C1 segment of cervical spinal cord (tissue), 14 donors: ENCODE measurements around the gene UPF2.
"Not testable (repeated sequence)": the region's sequence is repeated elsewhere in the genome, so short reads cannot be mapped to it uniquely, and the experiment has no call there.

ENCODE experiments used
- DNase-seq, 14 donors: peaks; one replicate each; lab custom pipeline; 2025; lab: John Stamatoyannopoulos, UW

Gene UPF2

GRCh38 chr10:12045596-12045995 is 3.0 kb upstream of the UPF2 start:
- DNase-seq: no peak

- peak in 4 of 14 donors; percentile 45 to 71 (median 52) for DNase-seq
These were observed 206 bp downstream of the UPF2 start for GRCh38 chr10:12042409-12042796.

GRCh38 chr10:12041766-12042408 is 722 bp downstream of the UPF2 start:
- DNase-seq: peak in 4 of 14 donors; percentile 10 to 30 (median 14)

GRCh38 chr10:12036073-12036655 is 6.4 kb downstream of the UPF2 start:
- no peak for DNase-seq

- no peak for DNase-seq
These were observed 11.2 kb downstream of the UPF2 start for GRCh38 chr10:12031404-12031803.

- no peak for DNase-seq
These were observed 15.1 kb downstream of the UPF2 start for GRCh38 chr10:12027539-12027938.

GRCh38 chr10:12025591-12025990 is 17.0 kb downstream of the UPF2 start:
- DNase-seq: no peak

- DNase-seq: no peak
These were observed 19.9 kb downstream of the UPF2 start for GRCh38 chr10:12022580-12023257.

- no peak for DNase-seq
These were observed 22.0 kb downstream of the UPF2 start for GRCh38 chr10:12020574-12020973.

- no peak for DNase-seq
These were observed 23.2 kb downstream of the UPF2 start for GRCh38 chr10:12019283-12019971.

GRCh38 chr10:12018438-12019282 is 23.9 kb downstream of the UPF2 start:
- no peak for DNase-seq

- no peak for DNase-seq
These were observed 28.7 kb downstream of the UPF2 start for GRCh38 chr10:12013926-12014325.

GRCh38 chr10:12013391-12013790 is 29.2 kb downstream of the UPF2 start:
- DNase-seq: not testable (repeated sequence)

- no peak for DNase-seq
These were observed 32.3 kb downstream of the UPF2 start for GRCh38 chr10:12010353-12010752.

- not testable (repeated sequence) for DNase-seq
These were observed 33.8 kb downstream of the UPF2 start for GRCh38 chr10:12008842-12009241.

GRCh38 chr10:12006671-12007070 is 35.9 kb downstream of the UPF2 start:
- DNase-seq: no peak

- no peak for DNase-seq
These were observed 48.7 kb downstream of the UPF2 start for GRCh38 chr10:11993834-11994468.

- DNase-seq: no peak
These were observed 53.7 kb downstream of the UPF2 start for GRCh38 chr10:11988924-11989323.

GRCh38 chr10:11986593-11987216 is 55.9 kb downstream of the UPF2 start:
- peak in 12 of 14 donors; percentile 1 to 64 (median 28) for DNase-seq

- DNase-seq: no peak
These were observed 60.4 kb downstream of the UPF2 start for GRCh38 chr10:11982253-11982652.
